HUES6 (cell line): ENCODE measurements around the gene PRPSAP2.

Experiments
- H3K27ac ChIP-seq: 2 replicates; pipeline ENCODE4 v1.7.0; 2013; ENCODE audit warnings: low read depth, mild to moderate bottlenecking, low read length, inconsistent platforms
- H3K27me3 ChIP-seq: 2 replicates; pipeline ENCODE4 v1.6.1; 2013; ENCODE audit warnings: low read length; ENCODE audit not compliant: control insufficient read depth, insufficient read depth
- H3K36me3 ChIP-seq: 2 replicates; pipeline ENCODE4 v1.6.1; 2013; ENCODE audit warnings: low read length; ENCODE audit not compliant: control insufficient read depth, insufficient read depth
- H3K4me1 ChIP-seq: 2 replicates; pipeline ENCODE4 v1.6.1; 2013; ENCODE audit warnings: low read length; ENCODE audit not compliant: control insufficient read depth, insufficient read depth
- H3K4me3 ChIP-seq: 2 replicates; pipeline ENCODE4 v1.5.1; 2013; ENCODE audit warnings: low read depth, low read length
- H3K9ac ChIP-seq: one replicate; pipeline ENCODE4 v1.6.1; 2013; ENCODE audit warnings: mild to moderate bottlenecking, low read length
- H3K9me3 ChIP-seq: 2 replicates; pipeline ENCODE4 v1.6.1; 2013; ENCODE audit warnings: low read depth, low read length; ENCODE audit not compliant: control insufficient read depth, insufficient read depth

PRPSAP2 gene

DNA sequence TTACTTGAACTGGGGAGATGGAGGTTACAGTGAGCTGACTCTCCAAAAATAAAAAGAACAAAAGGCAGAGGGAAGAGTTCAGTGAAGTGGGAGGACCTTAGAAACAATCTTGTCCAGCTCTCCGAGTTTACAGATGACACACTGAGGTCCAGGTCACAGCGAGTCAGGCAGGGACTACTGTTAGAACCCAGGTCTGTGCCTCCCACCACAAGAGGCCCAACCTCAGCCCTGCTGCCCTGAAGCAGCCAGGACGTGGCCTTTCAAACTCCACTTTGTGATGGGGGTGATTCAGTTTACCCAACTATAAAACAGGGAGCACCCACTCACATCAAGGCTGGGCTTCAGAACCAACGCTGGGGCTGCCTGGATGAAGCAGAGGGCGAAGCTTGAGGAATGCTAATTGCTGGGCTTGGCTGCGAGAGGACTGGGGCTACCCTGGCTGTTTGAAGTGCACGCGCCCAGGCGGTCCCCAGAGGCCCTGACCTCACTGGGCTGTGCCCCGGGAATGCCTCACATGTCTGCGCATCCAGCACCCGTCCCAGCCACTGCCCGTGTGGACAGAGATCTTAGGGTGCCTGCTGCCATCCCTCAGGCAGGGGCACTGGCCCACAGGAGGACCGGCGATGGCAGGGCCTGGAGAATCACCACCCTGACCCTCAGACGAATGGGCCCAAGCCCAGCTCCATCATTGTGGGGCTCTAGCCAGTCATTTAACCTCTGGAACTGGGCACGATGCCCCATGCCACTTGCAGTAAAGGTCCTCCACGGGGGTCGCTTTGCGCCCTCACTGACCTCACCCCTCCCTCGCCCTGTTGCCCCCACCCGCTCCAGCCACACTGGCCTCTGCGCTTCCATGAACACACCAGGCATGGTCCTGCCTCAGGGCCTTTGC, 105.4 kb downstream of the PRPSAP2 start:
- Histone ChIP-seq H3K4me3 (no peak overlapping the region), H3K9me3 (no peaks in the 10 kb centered on the region), H3K4me1 (peaks cover 17% of the 10 kb centered on the region; the same call in 1 of the 2 replicates), H3K27ac (no peak overlapping the region), H3K9ac (no peak overlapping the region), H3K36me3 (no peaks in the 10 kb centered on the region), H3K27me3 (no peaks in the 10 kb centered on the region)

DNA sequence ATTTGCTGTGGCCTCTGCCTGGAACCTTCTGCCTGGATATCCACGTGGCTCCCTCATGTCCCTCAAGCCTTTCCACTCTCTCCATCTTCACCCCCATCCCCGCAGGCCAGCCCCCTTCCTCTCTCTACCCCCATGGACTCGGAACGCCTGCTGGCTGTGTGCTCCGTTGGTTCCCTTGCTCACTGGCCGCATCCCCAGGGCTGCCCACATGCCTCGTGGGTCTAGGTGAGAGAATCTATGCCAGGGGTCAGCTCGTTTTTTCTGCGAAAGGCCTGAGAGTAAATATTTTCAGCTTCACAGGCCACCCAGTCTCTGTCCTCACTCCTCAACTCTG, 106.1 kb downstream of the PRPSAP2 start:
- Histone ChIP-seq H3K27ac (no peak overlapping the region), H3K9me3 (no peaks in the 10 kb centered on the region), H3K36me3 (no peaks in the 10 kb centered on the region), H3K4me1 (peaks cover 23% of the 10 kb centered on the region), H3K27me3 (no peaks in the 10 kb centered on the region), H3K4me3 (no peak overlapping the region), H3K9ac (no peak overlapping the region)

DNA sequence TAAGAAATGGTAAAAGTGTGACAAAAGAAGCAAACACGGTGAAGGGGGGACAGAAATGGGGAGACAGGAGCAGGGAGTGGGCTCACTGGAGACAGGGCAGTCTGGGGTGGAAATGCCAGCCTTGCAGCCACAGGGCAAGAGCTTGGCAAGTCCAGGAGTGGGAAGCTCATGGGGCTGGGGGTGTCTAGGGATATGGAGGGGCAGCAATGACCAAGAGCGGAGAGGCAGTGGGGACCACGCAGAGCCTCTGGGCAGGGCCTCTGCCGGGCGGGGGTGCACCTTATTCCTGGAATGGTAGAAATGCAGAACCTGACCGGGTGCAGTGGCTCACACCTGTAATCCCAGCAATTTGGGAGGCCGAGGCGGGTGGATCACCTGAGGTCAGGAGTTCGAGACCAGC, 106.6 kb downstream of the PRPSAP2 start:
- Histone ChIP-seq H3K27ac (no peak overlapping the region), H3K27me3 (no peaks in the 10 kb centered on the region), H3K9me3 (no peaks in the 10 kb centered on the region), H3K4me3 (no peak overlapping the region), H3K36me3 (no peaks in the 10 kb centered on the region; the same call in 1 of the 2 replicates), H3K9ac (no peak overlapping the region), H3K4me1 (peaks cover 28% of the 10 kb centered on the region)

DNA sequence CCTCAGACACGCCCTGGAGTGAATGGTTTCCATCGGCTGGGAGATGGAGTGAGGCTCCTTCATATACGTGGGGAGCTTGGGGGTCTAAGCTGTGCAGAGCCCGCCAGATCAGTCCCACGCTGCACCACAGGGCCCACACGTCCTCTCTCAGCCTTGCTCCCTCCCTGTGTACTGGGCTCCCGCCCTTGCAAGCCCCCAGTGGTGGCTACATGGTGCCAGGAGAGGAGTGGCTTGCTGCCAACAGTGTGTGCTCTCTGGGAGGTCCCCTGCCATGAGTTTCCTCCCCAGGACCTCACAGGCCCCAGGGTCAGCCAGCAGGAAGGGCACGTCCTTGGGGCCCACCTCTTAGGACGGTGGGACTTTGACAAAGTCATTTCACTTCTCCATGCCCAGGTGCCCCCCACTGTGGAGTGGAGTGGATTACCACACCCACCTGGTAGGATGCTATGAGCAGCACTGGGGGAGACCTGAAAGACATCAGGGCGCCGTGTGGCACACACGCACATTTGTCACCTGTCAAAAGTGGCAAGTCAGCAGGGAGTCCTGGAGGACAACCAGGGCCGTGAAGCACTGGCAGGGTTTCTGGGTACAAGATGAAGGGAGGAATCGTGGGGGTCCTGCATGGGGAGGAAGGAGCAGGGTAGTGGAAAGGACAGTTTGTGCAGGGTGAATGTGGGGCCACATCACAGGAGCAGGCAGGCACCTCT, 107.8 kb downstream of the PRPSAP2 start:
- H3K27ac ChIP-seq: no peak overlapping the region
- H3K9me3 ChIP-seq: no peaks in the 10 kb centered on the region
- peaks cover 33% of the 10 kb centered on the region for H3K4me1 ChIP-seq
- no peak overlapping the region for H3K9ac ChIP-seq
- H3K27me3 ChIP-seq: no peaks in the 10 kb centered on the region
- H3K4me3 ChIP-seq: no peak overlapping the region
- peaks cover 10% of the 10 kb centered on the region for H3K36me3 ChIP-seq

DNA sequence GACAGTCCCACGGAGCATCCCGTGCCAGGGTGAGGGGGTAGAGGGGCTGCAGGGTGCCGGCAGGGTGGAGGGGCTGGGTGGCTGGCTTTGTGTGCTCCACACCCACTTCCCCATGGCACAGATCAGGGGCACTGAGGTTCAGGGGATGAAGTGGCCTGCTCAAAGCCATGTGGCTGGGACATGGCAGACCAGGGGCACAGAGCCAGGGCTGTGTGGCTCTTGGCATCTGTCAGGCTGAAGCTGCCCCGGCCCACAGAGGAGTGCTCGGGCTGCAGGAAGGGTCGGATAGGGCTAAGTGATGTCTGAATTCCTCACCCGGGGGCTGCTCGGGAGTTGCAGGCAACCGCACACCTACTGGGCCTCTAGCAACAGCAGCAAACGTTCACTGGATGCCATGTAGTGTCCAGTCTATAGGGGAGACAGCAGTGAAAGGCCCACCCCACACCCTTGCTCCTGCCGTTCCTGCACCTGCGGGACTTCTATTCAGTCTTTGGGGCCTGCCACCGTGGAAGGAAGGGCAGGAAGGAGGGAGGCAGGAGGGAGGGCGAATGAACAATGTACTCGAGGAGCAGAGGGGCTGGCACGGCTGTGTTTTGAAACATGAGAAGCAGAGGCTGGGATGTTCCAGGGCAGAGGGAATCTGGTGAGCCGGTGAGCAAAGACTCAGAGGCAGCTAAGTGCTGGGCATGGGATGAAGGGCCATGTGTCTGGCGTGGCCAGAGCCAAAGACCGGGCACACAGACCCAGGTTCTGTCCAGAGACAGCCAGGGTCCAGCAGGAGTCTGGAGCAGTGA, 109.1 kb downstream of the PRPSAP2 start:
- H3K4me1 ChIP-seq: peaks cover 33% of the 10 kb centered on the region
- peak overlapping the region; percentile 24 for H3K9ac ChIP-seq
- no peaks in the 10 kb centered on the region for H3K27me3 ChIP-seq
- H3K36me3 ChIP-seq: peaks cover 23% of the 10 kb centered on the region
- no peaks in the 10 kb centered on the region for H3K9me3 ChIP-seq
- H3K27ac ChIP-seq: no peak overlapping the region
- H3K4me3 ChIP-seq: no peak overlapping the region

DNA sequence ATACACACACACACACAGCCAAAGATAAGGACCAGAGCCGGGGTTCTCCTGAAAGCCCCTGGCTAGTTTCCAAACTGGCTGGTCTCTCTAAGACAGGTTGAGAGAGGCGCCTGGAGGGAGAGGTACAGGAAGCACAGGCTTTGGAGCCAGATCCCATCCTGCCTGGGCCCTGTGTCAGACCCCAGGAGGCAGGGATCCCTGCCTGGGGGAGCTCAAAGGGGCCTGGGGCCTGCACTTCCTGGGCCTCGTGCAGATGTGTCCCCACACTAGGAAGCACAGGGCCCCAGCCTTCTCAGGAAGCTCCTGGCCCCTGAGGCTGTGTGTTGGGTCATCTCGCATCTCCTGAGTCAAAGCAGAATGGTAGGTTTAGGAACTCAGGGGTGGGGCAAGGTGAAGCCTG, 110.0 kb downstream of the PRPSAP2 start:
- H3K4me3 ChIP-seq: no peak overlapping the region
- H3K9ac ChIP-seq: peak overlapping the region; percentile 27
- H3K36me3 ChIP-seq: peaks cover 27% of the 10 kb centered on the region
- H3K4me1 ChIP-seq: peaks cover 30% of the 10 kb centered on the region
- no peaks in the 10 kb centered on the region for H3K27me3 ChIP-seq
- no peaks in the 10 kb centered on the region for H3K9me3 ChIP-seq
- no peak overlapping the region for H3K27ac ChIP-seq

GRCh38 chr17:18968345-18968744, 110.4 kb downstream of the PRPSAP2 start:
- H3K36me3 ChIP-seq: peaks cover 30% of the 10 kb centered on the region
- peaks cover 30% of the 10 kb centered on the region for H3K4me1 ChIP-seq
- H3K9me3 ChIP-seq: no peaks in the 10 kb centered on the region
- no peak overlapping the region for H3K27ac ChIP-seq
- no peak overlapping the region for H3K4me3 ChIP-seq
- H3K9ac ChIP-seq: peak overlapping the region; percentile 27
- H3K27me3 ChIP-seq: no peaks in the 10 kb centered on the region

DNA sequence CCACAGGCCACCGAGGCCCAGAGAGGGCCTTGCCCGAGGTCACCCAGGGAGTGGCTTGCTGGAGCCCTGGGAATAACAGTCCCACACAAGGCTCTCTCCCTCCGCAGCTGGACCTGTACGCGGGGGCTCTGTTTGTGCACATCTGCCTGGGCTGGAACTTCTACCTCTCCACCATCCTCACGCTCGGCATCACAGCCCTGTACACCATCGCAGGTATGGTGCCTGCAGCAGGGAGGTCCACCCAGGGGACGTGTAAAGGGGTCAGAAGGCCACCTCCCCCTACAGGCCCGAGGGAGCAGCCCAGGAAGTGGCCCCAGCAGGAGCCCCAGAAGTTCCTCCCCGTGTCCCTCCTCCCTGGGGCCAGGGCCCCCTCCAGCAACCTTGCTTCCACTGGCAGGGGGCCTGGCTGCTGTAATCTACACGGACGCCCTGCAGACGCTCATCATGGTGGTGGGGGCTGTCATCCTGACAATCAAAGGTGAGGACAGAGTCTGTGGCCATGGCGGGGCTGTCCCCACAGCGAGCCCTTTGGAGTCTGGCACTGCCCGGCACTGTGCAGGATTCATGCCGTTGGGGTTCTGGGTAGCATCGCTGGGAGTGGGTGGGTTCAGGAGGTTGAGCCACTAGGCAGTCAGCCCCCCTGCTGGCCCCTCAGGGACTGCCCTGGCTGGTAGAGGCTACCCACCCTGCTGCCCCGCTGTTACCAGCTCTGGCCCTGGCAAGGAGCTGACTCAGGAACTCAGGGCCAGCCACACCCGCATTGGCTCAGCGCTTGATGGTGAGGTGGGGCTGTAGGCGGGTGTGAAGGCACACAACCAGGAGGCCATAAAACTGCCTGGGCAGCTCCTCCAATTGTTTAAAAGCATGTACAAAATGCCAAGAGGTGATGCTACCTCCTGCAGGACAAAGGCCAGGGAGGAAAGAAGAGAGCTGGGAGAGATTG, 111.3 kb downstream of the PRPSAP2 start:
- Histone ChIP-seq H3K4me1 (peaks cover 30% of the 10 kb centered on the region), H3K9me3 (no peaks in the 10 kb centered on the region), H3K27me3 (no peaks in the 10 kb centered on the region), H3K9ac (peak overlapping the region; percentile 9), H3K4me3 (no peak overlapping the region), H3K27ac (no peak overlapping the region), H3K36me3 (peaks cover 33% of the 10 kb centered on the region)

DNA sequence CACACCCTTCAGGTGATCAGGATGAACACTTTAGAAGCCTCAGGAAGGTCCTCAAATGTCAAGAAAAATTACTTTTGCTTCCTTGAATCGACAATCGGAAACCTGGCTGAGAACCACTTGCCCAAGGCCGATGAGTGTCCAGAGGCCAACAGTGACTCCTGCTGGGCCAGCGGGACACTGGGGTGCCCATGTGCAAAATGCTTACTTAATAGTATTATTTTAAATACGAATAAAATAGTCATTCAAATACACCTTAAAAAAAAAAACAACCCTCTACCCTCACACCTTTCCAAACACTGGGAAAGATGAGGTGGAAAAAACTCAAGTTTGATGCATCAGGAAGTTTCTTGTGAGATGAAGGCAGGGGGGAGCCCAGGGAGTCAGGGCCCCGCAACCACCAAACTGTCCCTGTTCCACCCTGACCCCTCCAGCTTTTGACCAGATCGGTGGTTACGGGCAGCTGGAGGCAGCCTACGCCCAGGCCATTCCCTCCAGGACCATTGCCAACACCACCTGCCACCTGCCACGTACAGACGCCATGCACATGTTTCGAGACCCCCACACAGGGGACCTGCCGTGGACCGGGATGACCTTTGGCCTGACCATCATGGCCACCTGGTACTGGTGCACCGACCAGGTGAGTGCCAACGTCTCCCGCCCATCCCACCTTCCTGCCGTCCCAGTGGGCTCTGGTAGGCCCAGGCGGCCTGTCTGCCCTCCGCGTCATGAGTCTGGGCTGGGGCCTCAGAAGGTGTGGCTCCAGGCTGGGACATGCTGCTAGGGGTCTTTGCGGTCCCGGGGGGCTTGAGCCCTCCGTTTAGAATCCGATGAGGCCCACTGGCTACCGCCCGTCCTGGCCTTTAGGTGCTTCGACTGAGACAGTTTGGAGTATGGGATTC, 112.9 kb downstream of the PRPSAP2 start:
- no peaks in the 10 kb centered on the region for H3K27me3 ChIP-seq
- H3K9me3 ChIP-seq: no peaks in the 10 kb centered on the region
- no peak overlapping the region for H3K27ac ChIP-seq
- H3K36me3 ChIP-seq: peaks cover 45% of the 10 kb centered on the region
- no peak overlapping the region for H3K9ac ChIP-seq
- no peak overlapping the region for H3K4me3 ChIP-seq
- H3K4me1 ChIP-seq: peaks cover 30% of the 10 kb centered on the region
